ENCODE results near the gene FAAP24. TPM values are rescaled to one million over a fixed set of nuclear protein-coding genes. Genes with fewer than 3 reads are reported as not detected.
A peak's percentile ranks its signal among the peaks of the same experiment; 100 is the strongest.
"Not testable (repeated sequence)": the region's sequence is repeated elsewhere in the genome, so short reads cannot be mapped to it uniquely, and the experiment has no call there.

Gene FAAP24
- total RNA-seq, 2 experiments from 2014 or later = 6.7 to 9.7 TPM

- peaks cover 4% of the 10 kb centered on the region for H3K36me3 Mint-ChIP-seq
- H3K4me3 Mint-ChIP-seq = no peak overlapping the region
- peaks cover 12% of the 10 kb centered on the region for H3K4me1 Mint-ChIP-seq
- DNase-seq = no peak
- CTCF ChIA-PET = interaction anchor here (1.6 to 3.7 kb wide), 6 partner anchors 96 to 200 kb away, joined by 4 to 32 read pairs (median 10); no protein-coding TSS in a partner anchor
- no peaks in the 10 kb centered on the region for H3K27me3 Mint-ChIP-seq
- no peak for ATAC-seq
- H3K9me3 Mint-ChIP-seq (ENCODE audit: low read depth) = no peaks in the 10 kb centered on the region
- no peak overlapping the region for H3K27ac Mint-ChIP-seq
Measured at GRCh38 chr19:32977280-32977679, 5.2 kb downstream of the FAAP24 start.

- CTCF ChIA-PET = interaction anchor here (1.3 to 3.7 kb wide), 4 partner anchors 135 to 147 kb away, joined by 3 to 32 read pairs (median 12); no protein-coding TSS in a partner anchor
- H3K36me3 Mint-ChIP-seq; ATAC-seq; H3K27ac Mint-ChIP-seq; H3K4me3 Mint-ChIP-seq; H3K27me3 Mint-ChIP-seq; H3K9me3 Mint-ChIP-seq (ENCODE audit: low read depth); DNase-seq: not testable (repeated sequence)
- peaks cover 10% of the 10 kb centered on the region for H3K4me1 Mint-ChIP-seq
Measured at GRCh38 chr19:32977813-32978212, 5.8 kb downstream of the FAAP24 start.

- H3K27ac Mint-ChIP-seq; H3K4me3 Mint-ChIP-seq; DNase-seq; H3K36me3 Mint-ChIP-seq; H3K27me3 Mint-ChIP-seq; CTCF ChIA-PET; H3K4me1 Mint-ChIP-seq; ATAC-seq; H3K9me3 Mint-ChIP-seq (ENCODE audit: low read depth): not testable (repeated sequence)
Measured at GRCh38 chr19:32979807-32980206, 7.8 kb downstream of the FAAP24 start.

GRCh38 chr19:32982488-32982887, 10.4 kb downstream of the FAAP24 start:
- DNase-seq; H3K27ac Mint-ChIP-seq; H3K4me3 Mint-ChIP-seq; H3K36me3 Mint-ChIP-seq; H3K27me3 Mint-ChIP-seq; H3K9me3 Mint-ChIP-seq (ENCODE audit: low read depth); CTCF ChIA-PET; ATAC-seq; H3K4me1 Mint-ChIP-seq: not testable (repeated sequence)

DNA sequence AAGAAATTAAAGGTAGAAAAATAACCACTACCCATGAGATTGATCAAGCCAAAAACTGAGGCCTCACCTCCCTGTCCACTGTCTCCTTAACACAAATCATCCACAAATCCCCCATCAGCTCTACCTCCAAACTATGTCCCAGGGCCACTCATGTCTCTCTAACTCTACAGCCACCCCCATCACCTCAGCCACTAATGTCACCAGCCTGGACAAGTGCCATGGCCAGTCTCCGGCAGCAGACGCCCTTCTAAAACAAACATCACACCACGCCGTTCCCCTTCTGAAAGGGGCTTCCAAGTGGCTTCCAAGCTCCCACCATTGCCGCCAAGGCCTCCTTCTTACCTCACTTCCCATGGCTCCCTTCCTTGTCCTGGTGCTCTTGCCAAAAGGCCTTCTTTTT, 16.2 kb downstream of the FAAP24 start:
- H3K9me3 Mint-ChIP-seq (ENCODE audit: low read depth); H3K36me3 Mint-ChIP-seq; CTCF ChIA-PET; H3K27ac Mint-ChIP-seq; H3K4me1 Mint-ChIP-seq; H3K27me3 Mint-ChIP-seq; DNase-seq; H3K4me3 Mint-ChIP-seq; ATAC-seq: not testable (repeated sequence)

GRCh38 chr19:32988724-32989123, 16.7 kb downstream of the FAAP24 start:
- ATAC-seq (no peak), DNase-seq (no peak)
- CTCF ChIA-PET = no interaction called here
- Mint-ChIP-seq H3K9me3 (ENCODE audit: low read depth) (no peaks in the 10 kb centered on the region), H3K4me3 (no peak overlapping the region), H3K36me3 (no peaks in the 10 kb centered on the region), H3K4me1 (no peaks in the 10 kb centered on the region), H3K27me3 (no peaks in the 10 kb centered on the region), H3K27ac (no peak overlapping the region)

DNA sequence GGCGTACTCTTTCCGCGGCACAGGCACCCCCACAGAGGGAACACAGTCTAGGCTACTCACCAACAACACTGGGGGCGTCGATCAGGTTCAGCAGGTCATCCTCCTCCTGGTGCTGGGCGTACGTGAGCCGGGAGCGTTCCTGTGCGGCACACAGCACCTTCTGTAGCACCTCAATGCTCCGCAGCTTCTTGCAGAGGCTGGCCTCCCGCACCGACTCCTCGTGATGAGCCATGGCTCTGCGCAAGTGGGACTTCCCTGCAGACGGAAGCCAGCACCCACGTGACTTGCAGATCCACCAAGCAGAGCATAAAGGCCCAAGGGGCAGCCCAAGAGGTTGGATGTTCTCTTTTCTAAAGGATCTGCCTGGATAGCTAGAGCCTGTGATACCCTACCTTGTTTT, 23.9 kb downstream of the FAAP24 start:
- H3K27ac Mint-ChIP-seq; H3K36me3 Mint-ChIP-seq; CTCF ChIA-PET; H3K9me3 Mint-ChIP-seq (ENCODE audit: low read depth); H3K4me3 Mint-ChIP-seq; ATAC-seq; H3K27me3 Mint-ChIP-seq; DNase-seq: not testable (repeated sequence)
- peaks cover 15% of the 10 kb centered on the region for H3K4me1 Mint-ChIP-seq

GRCh38 chr19:32997061-32997464, 25.0 kb downstream of the FAAP24 start:
- H3K27ac Mint-ChIP-seq; H3K4me3 Mint-ChIP-seq; H3K36me3 Mint-ChIP-seq; ATAC-seq; DNase-seq; H3K9me3 Mint-ChIP-seq (ENCODE audit: low read depth); H3K27me3 Mint-ChIP-seq; CTCF ChIA-PET: not testable (repeated sequence)
- peaks cover 15% of the 10 kb centered on the region for H3K4me1 Mint-ChIP-seq

- Mint-ChIP-seq H3K4me3 (no peak overlapping the region), H3K27ac (peak overlapping the region; percentile 5), H3K4me1 (peaks cover 15% of the 10 kb centered on the region), H3K9me3 (ENCODE audit: low read depth) (no peaks in the 10 kb centered on the region), H3K36me3 (no peaks in the 10 kb centered on the region), H3K27me3 (no peaks in the 10 kb centered on the region)
- CTCF ChIA-PET = no interaction called here
- DNase-seq (no peak), ATAC-seq (no peak)
Measured at GRCh38 chr19:32997716-32998355, 25.8 kb downstream of the FAAP24 start.

DNA sequence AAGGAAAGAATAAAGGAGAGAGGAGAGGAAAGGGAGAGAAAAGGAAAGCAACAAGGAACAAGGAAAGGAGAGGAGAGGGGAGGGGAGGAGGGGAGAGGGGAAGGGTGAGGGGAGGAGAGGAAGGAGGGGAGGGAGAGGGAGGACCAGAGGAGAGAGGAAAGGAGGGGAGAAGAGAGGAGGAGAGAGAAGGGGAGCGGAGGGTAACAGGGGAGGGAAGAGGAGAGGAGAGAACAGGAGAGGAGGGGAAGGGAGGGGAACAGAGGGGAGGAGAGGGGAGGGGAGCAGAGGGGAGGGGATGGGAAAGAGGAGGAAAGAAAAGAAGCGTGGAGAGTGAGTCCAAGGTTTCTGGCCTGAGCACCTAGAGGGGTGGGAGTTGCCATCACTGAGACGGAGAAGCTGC, 26.7 kb downstream of the FAAP24 start:
- no peaks in the 10 kb centered on the region for H3K27me3 Mint-ChIP-seq
- ATAC-seq = no peak
- no peak overlapping the region for H3K27ac Mint-ChIP-seq
- no peaks in the 10 kb centered on the region for H3K36me3 Mint-ChIP-seq
- H3K4me3 Mint-ChIP-seq = no peak overlapping the region
- peaks cover 15% of the 10 kb centered on the region for H3K4me1 Mint-ChIP-seq
- CTCF ChIA-PET = no interaction called here
- H3K9me3 Mint-ChIP-seq (ENCODE audit: low read depth) = no peaks in the 10 kb centered on the region
- DNase-seq = no peak

DNA sequence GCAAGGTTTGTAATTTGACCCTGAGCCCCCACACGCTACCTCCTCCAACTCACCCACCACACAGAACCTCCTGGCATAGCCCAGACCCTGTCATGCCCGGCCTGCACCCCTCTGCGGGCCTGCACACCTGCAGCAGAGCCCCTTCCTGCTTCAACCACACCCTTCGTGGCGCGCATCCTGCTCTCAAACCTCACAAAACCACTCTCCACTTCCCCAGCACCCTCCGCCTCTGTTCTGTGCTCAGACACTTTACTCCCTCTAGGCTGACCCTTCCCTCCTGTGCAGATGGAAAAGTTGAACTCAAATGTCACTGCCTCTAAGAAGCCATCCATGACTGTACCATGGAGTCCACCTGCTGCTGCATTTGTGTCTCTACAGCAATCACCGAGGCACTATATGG, 28.5 kb downstream of the FAAP24 start:
- Mint-ChIP-seq H3K27me3 (no peaks in the 10 kb centered on the region), H3K4me3 (peak overlapping the region; percentile 6), H3K9me3 (ENCODE audit: low read depth) (no peaks in the 10 kb centered on the region), H3K36me3 (no peaks in the 10 kb centered on the region), H3K4me1 (peaks cover 15% of the 10 kb centered on the region), H3K27ac (peak overlapping the region; percentile 63)
- CTCF ChIA-PET = interaction anchor here (1.2 to 3.2 kb wide), 2 partner anchors 25 to 27 kb away, joined by 4 to 8 read pairs; no protein-coding TSS in a partner anchor
- DNase-seq (peak; percentile 77), ATAC-seq (peak; percentile 86)

DNA sequence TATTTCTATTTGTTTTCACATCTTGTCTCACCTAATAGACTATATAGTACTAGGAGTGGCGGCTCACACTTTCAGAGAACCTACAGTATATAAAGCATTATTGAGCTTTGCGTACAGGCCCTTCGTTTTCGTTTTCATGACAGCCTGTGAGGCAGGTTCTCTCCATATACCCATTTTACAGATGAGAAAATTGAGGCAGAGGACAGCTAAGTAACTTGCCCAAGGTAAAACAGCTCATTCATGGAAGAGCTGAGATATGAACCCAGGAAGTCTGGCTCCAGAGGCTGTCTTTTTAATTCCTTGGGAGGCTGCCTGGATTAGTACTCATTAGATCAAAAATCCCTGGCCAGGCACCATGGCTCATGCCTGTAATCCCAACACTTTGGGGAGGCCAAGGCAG, 28.9 kb downstream of the FAAP24 start:
- Mint-ChIP-seq H3K27ac (peak overlapping the region; percentile 63), H3K36me3 (no peaks in the 10 kb centered on the region), H3K4me1 (peaks cover 15% of the 10 kb centered on the region), H3K27me3 (no peaks in the 10 kb centered on the region), H3K4me3 (peak overlapping the region; percentile 6), H3K9me3 (ENCODE audit: low read depth) (no peaks in the 10 kb centered on the region)
- DNase-seq (no peak), ATAC-seq (peak; percentile 14)
- CTCF ChIA-PET = interaction anchor here (1.2 to 3.2 kb wide), 2 partner anchors 25 to 28 kb away, joined by 4 to 8 read pairs; no protein-coding TSS in a partner anchor

DNA sequence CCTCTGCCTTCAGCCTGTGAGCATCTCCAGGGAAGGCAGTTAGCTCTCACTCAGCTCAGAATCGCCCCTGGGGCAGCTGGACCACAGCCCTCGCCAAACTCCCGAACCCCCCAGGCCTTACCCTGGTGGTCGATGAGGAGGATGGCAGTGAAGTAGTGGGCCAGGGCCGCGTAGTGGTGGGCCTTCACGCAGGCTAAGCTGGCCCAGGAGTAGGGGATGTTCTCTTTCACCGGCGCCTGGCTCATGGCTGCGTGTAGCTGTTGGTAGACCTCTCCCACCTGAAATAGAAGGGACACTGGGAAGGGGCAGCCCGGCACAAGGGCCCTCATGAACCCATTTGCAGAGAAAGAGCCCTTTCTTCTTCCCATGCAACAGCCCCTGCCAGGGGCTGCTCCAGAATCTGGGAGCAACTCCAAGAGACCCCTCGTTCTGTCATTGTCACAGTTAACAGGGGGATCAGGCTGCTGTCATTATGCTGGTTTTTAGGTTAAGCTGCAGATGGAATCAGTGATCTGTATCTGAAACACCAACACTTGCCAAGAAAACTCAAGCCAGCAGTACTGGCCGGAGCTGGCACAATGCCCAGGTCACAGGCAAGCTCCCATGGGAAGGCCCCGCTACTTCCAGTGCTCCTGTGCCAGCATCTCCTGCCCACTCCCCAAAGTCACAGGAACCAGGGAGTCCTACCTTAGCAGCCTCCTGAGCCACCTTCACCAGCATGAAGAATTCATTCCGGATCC, 30.3 kb downstream of the FAAP24 start:
- ATAC-seq; H3K27ac Mint-ChIP-seq; DNase-seq; H3K27me3 Mint-ChIP-seq; H3K36me3 Mint-ChIP-seq; H3K4me3 Mint-ChIP-seq; H3K9me3 Mint-ChIP-seq (ENCODE audit: low read depth): not testable (repeated sequence)
- CTCF ChIA-PET = interaction anchor here (1.2 to 3.2 kb wide), 2 partner anchors 27 to 29 kb away, joined by 4 to 8 read pairs; no protein-coding TSS in a partner anchor
- H3K4me1 Mint-ChIP-seq = peaks cover 15% of the 10 kb centered on the region
